T-cell (primary cell): Measurements from ENCODE around the gene APLF. TPM values are rescaled to one million over a fixed set of nuclear protein-coding genes. Genes with fewer than 3 reads are reported as not detected.

Source experiments
- ATAC-seq, 4 experiments: fragments of 200-7000 bp in 3 of 4; fragments of 150-1000 bp in 1 of 4; cut with Tn5 transposase; replicated peaks in 1 of 4; 1 replicate in 3 of 4; 2 replicates in 1 of 4; pipeline ENCODE4 v1.10.0; 2021; ENCODE audit warnings: moderate library complexity in 3 of 4, mild to moderate bottlenecking in 2 of 4, moderate number of reproducible peaks in 1 of 4
- CTCF ChIA-PET, 2 donors: fragments of 300-600 bp; sonication (Branson Sonifier 250); formaldehyde crosslinking; loops; one replicate each; lab custom pipeline; 2022; ENCODE audit warnings: antibody characterized with exemption in 2 of 2; lab: Charles Lee
- POLR2A ChIA-PET, 2 donors: fragments of 300-600 bp; sonication (Branson Sonifier 250); formaldehyde crosslinking; loops; one replicate each; lab custom pipeline; 2022; ENCODE audit warnings: antibody characterized with exemption in 2 of 2; lab: Charles Lee
- DNase-seq, 35 experiments: peaks; one replicate each; pipeline versions ENCODE4 v3.0.0 to v3.0.0-alpha.2; 2013 to 2023
- H3K27ac ChIP-seq: one replicate; pipeline ENCODE4 v1.5.1; 2013; ENCODE audit warnings: low read length
- H3K27me3 ChIP-seq, 2 experiments: replicated peaks in 1 of 2; 1 replicate in 1 of 2; 2 replicates in 1 of 2; pipeline versions ENCODE4 v1.6.1 to v1.7.0; 2013; ENCODE audit warnings: low read length in 1 of 2, mixed read lengths in 1 of 2; ENCODE audit not compliant: control insufficient read depth in 2 of 2, insufficient read depth in 2 of 2; ENCODE audit errors: extremely low read depth in 1 of 2
- H3K36me3 ChIP-seq, 2 donors: 1 replicate in 1 of 2; 2 replicates in 1 of 2; pipeline versions ENCODE4 v1.6.1 to v1.7.0; 2013; ENCODE audit warnings: low read length in 1 of 2; ENCODE audit not compliant: control insufficient read depth in 2 of 2, insufficient read depth in 1 of 2; ENCODE audit errors: extremely low read depth in 1 of 2
- H3K4me1 ChIP-seq, 2 experiments: 1 replicate in 1 of 2; 2 replicates in 1 of 2; pipeline versions ENCODE4 v1.6.1 to v1.7.0; 2013; ENCODE audit warnings: low read length in 2 of 2, mixed read lengths in 1 of 2; ENCODE audit not compliant: insufficient read depth in 2 of 2, control insufficient read depth in 1 of 2; ENCODE audit errors: extremely low read depth in 1 of 2
- H3K4me3 ChIP-seq, 2 donors: 1 replicate in 1 of 2; 2 replicates in 1 of 2; pipeline versions ENCODE4 v1.5.1 to v1.7.0; 2013; ENCODE audit warnings: mild to moderate bottlenecking in 2 of 2, low read length in 1 of 2, moderate library complexity in 1 of 2; ENCODE audit not compliant: control insufficient read depth in 1 of 2; ENCODE audit errors: extremely low read depth in 1 of 2
- H3K9me3 ChIP-seq: 2 replicates; pipeline ENCODE4 v1.7.0; 2013
- H3K27ac Mint-ChIP-seq, 2 donors: one replicate each; pipeline ENCODE4 v1.8.0; 2020 to 2021; ENCODE audit warnings: mild to moderate bottlenecking in 2 of 2, mixed read lengths in 2 of 2
- H3K27me3 Mint-ChIP-seq, 2 donors: one replicate each; pipeline ENCODE4 v1.8.0; 2021 to 2022; ENCODE audit warnings: mixed read lengths in 2 of 2
- H3K36me3 Mint-ChIP-seq: one replicate; pipeline ENCODE4 v1.8.0; 2021; ENCODE audit warnings: mixed read lengths
- H3K4me1 Mint-ChIP-seq, 3 donors: one replicate each; pipeline ENCODE4 v1.8.0; 2020 to 2022; ENCODE audit warnings: mixed read lengths in 3 of 3, mild to moderate bottlenecking in 1 of 3
- H3K4me3 Mint-ChIP-seq, 3 donors: one replicate each; pipeline ENCODE4 v1.8.0; 2020 to 2022; ENCODE audit warnings: mild to moderate bottlenecking in 3 of 3, mixed read lengths in 3 of 3, moderate library complexity in 3 of 3
- H3K9me3 Mint-ChIP-seq, 3 donors: one replicate each; pipeline ENCODE4 v1.8.0; 2020 to 2022; ENCODE audit warnings: mixed read lengths in 3 of 3
- WGBS: methylation state at CpG from one replicate; pipeline ENCODE4 v1.1.5; 2013; ENCODE audit warnings: missing lambda C conversion rate; ENCODE audit not compliant: insufficient coverage; 5-methylcytosine and 5-hydroxymethylcytosine counted together
- total RNA-seq, 35 experiments: library from RNA in 6 of 35; stranded (reverse) in 6 of 35; fragments of 120-200 nt in 1 of 35; gene quantifications; one replicate each; pipeline versions ENCODE4 v1.2.1 to v1.2.4 and lab custom pipeline; 2013 to 2026

APLF gene, protein sequence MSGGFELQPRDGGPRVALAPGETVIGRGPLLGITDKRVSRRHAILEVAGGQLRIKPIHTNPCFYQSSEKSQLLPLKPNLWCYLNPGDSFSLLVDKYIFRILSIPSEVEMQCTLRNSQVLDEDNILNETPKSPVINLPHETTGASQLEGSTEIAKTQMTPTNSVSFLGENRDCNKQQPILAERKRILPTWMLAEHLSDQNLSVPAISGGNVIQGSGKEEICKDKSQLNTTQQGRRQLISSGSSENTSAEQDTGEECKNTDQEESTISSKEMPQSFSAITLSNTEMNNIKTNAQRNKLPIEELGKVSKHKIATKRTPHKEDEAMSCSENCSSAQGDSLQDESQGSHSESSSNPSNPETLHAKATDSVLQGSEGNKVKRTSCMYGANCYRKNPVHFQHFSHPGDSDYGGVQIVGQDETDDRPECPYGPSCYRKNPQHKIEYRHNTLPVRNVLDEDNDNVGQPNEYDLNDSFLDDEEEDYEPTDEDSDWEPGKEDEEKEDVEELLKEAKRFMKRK
- 1 to 10 TPM; 4.3 to 6.1 (median 5.1) TPM for total RNA-seq
- 6.8 TPM for total RNA-seq (2013)
- 5.7 to 25.3 (median 16.7) reads per million in 29 experiments for total RNA-seq (lab: John Stamatoyannopoulos, UW)

- Mint-ChIP-seq H3K27me3 (no peaks in the 10 kb centered on the region), H3K4me1 (peaks cover 37 to 53% (median 46%) of the 10 kb centered on the region in 3 donors), H3K9me3 (no peaks in the 10 kb centered on the region), H3K27ac (peak within 1 kb of the TSS; percentile 94 to 95), H3K4me3 (peak within 1 kb of the TSS; percentile 96 to 98 (median 96)), H3K36me3 (no peaks in the 10 kb centered on the region)
- Histone ChIP-seq H3K27me3 (no peaks in the 10 kb centered on the region), H3K4me3 (peak within 1 kb of the TSS; percentile 96 to 97), H3K9me3 (no peaks in the 10 kb centered on the region), H3K36me3 (no peaks in the 10 kb centered on the region), H3K27ac (peak within 1 kb of the TSS; percentile 90), H3K4me1 (peaks cover 17 to 23% of the 10 kb centered on the region in 2 experiments)
- ATAC-seq (peak; percentile 91 to 94 (median 93)), DNase-seq (peak; percentile 94 to 100 (median 98))
- ChIA-PET CTCF (interaction anchor here (0.5 to 5.5 kb wide), 16 partner anchors 14 to 839 kb away, joined by 3 to 78 read pairs (median 4); partner anchors contain the start of gene PPP3R1 (in 1 of the 2)), POLR2A (interaction anchor here in 1 of 2 donors (0.5 to 1.1 kb wide), 5 partner anchors 20 to 445 kb away, joined by 3 to 7 read pairs (median 4); no protein-coding TSS in a partner anchor)
- 0% methylated on average over 62 of the region's 82 CpGs for WGBS
Observed at GRCh38 chr2:68467077-68467960, at the start of gene APLF, which contains the start of gene FBXO48. TSS of gene APLF (plus strand) at chr2:68467585. CDS start at chr2:68467732, 147 bp downstream. TSS of gene FBXO48 (minus strand) at chr2:68467294. CDS start at chr2:68465145, 2,149 bp downstream.

GRCh38 chr2:68417926-68418325 is 49.5 kb upstream of the APLF start:
- H3K27ac Mint-ChIP-seq: peak overlapping the region in 1 of 2 donors; percentile 46
- POLR2A ChIA-PET: interaction anchor here in 1 of 2 donors (0.6 kb wide), 1 partner anchor 68 kb away, joined by 3 read pairs; no protein-coding TSS in a partner anchor

DNA sequence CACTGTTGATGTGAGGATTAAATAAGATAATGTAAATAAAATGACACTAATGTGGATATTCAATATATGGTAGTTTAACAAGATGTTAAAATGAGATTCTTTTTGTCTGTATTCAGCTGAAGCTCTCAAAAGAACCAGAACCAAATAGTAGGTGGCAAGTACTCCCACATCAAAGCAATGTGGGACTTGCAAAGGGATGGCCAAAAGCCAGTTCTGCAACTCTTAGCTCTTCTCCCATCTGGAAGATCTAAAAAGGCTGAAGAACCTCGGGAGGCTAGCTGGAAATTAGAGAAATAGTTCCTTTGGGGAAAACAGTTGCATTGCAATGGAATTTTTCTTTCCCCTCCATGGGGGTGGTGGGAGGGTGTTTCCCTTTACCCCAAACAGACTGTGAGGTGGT is 49.0 kb upstream of the APLF start:
- no peaks in the 10 kb centered on the region for H3K36me3 ChIP-seq
- H3K4me1 Mint-ChIP-seq: peaks cover 0 to 39% (median 9%) of the 10 kb centered on the region in 3 donors
- H3K4me1 ChIP-seq: peaks cover 0 to 38% of the 10 kb centered on the region in 2 experiments
- ATAC-seq (no peak), DNase-seq (no peak)
- H3K9me3 ChIP-seq: no peaks in the 10 kb centered on the region
- no CpG with 5 or more reads among the region's 1 CpG for WGBS
- POLR2A ChIA-PET: interaction anchor here in 1 of 2 donors (0.6 kb wide), 1 partner anchor 67 kb away, joined by 3 read pairs; no protein-coding TSS in a partner anchor
- no peaks in the 10 kb centered on the region for H3K27me3 ChIP-seq
- no peaks in the 10 kb centered on the region for H3K9me3 Mint-ChIP-seq
- no peaks in the 10 kb centered on the region for H3K36me3 Mint-ChIP-seq
- CTCF ChIA-PET: interaction anchor here (0.6 to 1.4 kb wide), 3 partner anchors 10 to 518 kb away, joined by 3 to 5 read pairs (median 3); no protein-coding TSS in a partner anchor
- no peak overlapping the region for H3K4me3 ChIP-seq
- no peak overlapping the region for H3K4me3 Mint-ChIP-seq
- no peak overlapping the region for H3K27ac ChIP-seq
- H3K27me3 Mint-ChIP-seq: peaks cover 0 to 2% of the 10 kb centered on the region in 2 donors
- H3K27ac Mint-ChIP-seq: no peak overlapping the region

More at GRCh38 chr2:68417926-68418325, 49.5 kb upstream of the APLF start:
- no peaks in the 10 kb centered on the region for H3K27me3 ChIP-seq
- H3K4me3 ChIP-seq: no peak overlapping the region
- CTCF ChIA-PET: interaction anchor here in 1 of 2 donors (1.2 to 1.4 kb wide), 2 partner anchors 11 to 21 kb away, joined by 3 to 5 read pairs; no protein-coding TSS in a partner anchor
- ATAC-seq (no peak), DNase-seq (no peak)
- Mint-ChIP-seq H3K4me1 (peaks cover 0 to 42% (median 9%) of the 10 kb centered on the region in 3 donors), H3K4me3 (no peak overlapping the region), H3K9me3 (no peaks in the 10 kb centered on the region), H3K27me3 (peaks cover 0 to 2% of the 10 kb centered on the region in 2 donors), H3K36me3 (no peaks in the 10 kb centered on the region)
- peaks cover 0 to 33% of the 10 kb centered on the region in 2 experiments for H3K4me1 ChIP-seq
- no peaks in the 10 kb centered on the region for H3K9me3 ChIP-seq
- WGBS: no CpG with 5 or more reads among the region's 1 CpG
- no peak overlapping the region for H3K27ac ChIP-seq
- H3K36me3 ChIP-seq: no peaks in the 10 kb centered on the region

GRCh38 chr2:68418855-68419254 is 48.5 kb upstream of the APLF start:
- ATAC-seq (no peak), DNase-seq (no peak)
- Histone ChIP-seq H3K4me1 (peaks cover 0 to 34% of the 10 kb centered on the region in 2 experiments), H3K27me3 (no peaks in the 10 kb centered on the region), H3K36me3 (no peaks in the 10 kb centered on the region), H3K27ac (peak overlapping the region; percentile 28), H3K9me3 (no peaks in the 10 kb centered on the region), H3K4me3 (no peak overlapping the region)
- ChIA-PET POLR2A (no interaction called here), CTCF (interaction anchor here (0.6 to 1.4 kb wide), 3 partner anchors 10 to 517 kb away, joined by 3 to 5 read pairs (median 3); no protein-coding TSS in a partner anchor)
- 84% methylated on average over 2 of the region's 3 CpGs for WGBS
- peaks cover 0 to 37% (median 9%) of the 10 kb centered on the region in 3 donors for H3K4me1 Mint-ChIP-seq
- no peak overlapping the region for H3K4me3 Mint-ChIP-seq
- no peaks in the 10 kb centered on the region for H3K9me3 Mint-ChIP-seq
- H3K27me3 Mint-ChIP-seq: peaks cover 0 to 2% of the 10 kb centered on the region in 2 donors
- H3K36me3 Mint-ChIP-seq: no peaks in the 10 kb centered on the region
- H3K27ac Mint-ChIP-seq: no peak overlapping the region

- peaks cover 0 to 2% of the 10 kb centered on the region in 2 donors for H3K27me3 Mint-ChIP-seq
- Histone ChIP-seq H3K9me3 (no peaks in the 10 kb centered on the region), H3K27ac (no peak overlapping the region), H3K4me3 (no peak overlapping the region), H3K36me3 (no peaks in the 10 kb centered on the region), H3K27me3 (no peaks in the 10 kb centered on the region), H3K4me1 (peaks cover 0 to 40% of the 10 kb centered on the region in 2 experiments)
- DNase-seq (no peak), ATAC-seq (no peak)
- CTCF ChIA-PET: interaction anchor here in 1 of 2 donors (1.0 kb wide), 1 partner anchor 21 kb away, joined by 3 read pairs; no protein-coding TSS in a partner anchor
- H3K9me3 Mint-ChIP-seq: no peaks in the 10 kb centered on the region
- no peaks in the 10 kb centered on the region for H3K36me3 Mint-ChIP-seq
- POLR2A ChIA-PET: no interaction called here
- H3K4me3 Mint-ChIP-seq: no peak overlapping the region
- H3K27ac Mint-ChIP-seq: no peak overlapping the region
- WGBS: 57% methylated on average over 1 of the region's 3 CpGs
- peaks cover 0 to 37% (median 9%) of the 10 kb centered on the region in 3 donors for H3K4me1 Mint-ChIP-seq
Observed at GRCh38 chr2:68420254-68420910, 47.0 kb upstream of the APLF start.
